HFF-Myc (cell line): ENCODE measurements around the gene COPS7B.

Experiments
- DNase-seq: peaks from one replicate; pipeline ENCODE4 v3.0.0-alpha.2; 2011; ENCODE audit warnings: low read depth; ENCODE audit errors: extremely low read depth
- H3K4me3 ChIP-seq: replicated peaks from 2 replicates; pipeline ENCODE4 v1.5.1; 2011; ENCODE audit warnings: low read depth, mild to moderate bottlenecking, control low read depth, low read length
- TF ChIP-seq, protein P1 (sequence below): IDR thresholded peaks from 2 replicates; pipeline ENCODE4 v1.5.1; 2012; ENCODE audit warnings: mild to moderate bottlenecking, low read depth, low read length, control low read depth; ENCODE audit errors: missing control alignments

COPS7B gene

GRCh38 chr2:231791107-231791506, 4.9 kb downstream of the COPS7B start:
- DNase-seq, result no peak
- H3K4me3 ChIP-seq, result no peak overlapping the region
- TF ChIP-seq, protein P1, sequence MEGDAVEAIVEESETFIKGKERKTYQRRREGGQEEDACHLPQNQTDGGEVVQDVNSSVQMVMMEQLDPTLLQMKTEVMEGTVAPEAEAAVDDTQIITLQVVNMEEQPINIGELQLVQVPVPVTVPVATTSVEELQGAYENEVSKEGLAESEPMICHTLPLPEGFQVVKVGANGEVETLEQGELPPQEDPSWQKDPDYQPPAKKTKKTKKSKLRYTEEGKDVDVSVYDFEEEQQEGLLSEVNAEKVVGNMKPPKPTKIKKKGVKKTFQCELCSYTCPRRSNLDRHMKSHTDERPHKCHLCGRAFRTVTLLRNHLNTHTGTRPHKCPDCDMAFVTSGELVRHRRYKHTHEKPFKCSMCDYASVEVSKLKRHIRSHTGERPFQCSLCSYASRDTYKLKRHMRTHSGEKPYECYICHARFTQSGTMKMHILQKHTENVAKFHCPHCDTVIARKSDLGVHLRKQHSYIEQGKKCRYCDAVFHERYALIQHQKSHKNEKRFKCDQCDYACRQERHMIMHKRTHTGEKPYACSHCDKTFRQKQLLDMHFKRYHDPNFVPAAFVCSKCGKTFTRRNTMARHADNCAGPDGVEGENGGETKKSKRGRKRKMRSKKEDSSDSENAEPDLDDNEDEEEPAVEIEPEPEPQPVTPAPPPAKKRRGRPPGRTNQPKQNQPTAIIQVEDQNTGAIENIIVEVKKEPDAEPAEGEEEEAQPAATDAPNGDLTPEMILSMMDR, result no peak

- no peak overlapping the region for H3K4me3 ChIP-seq
- TF ChIP-seq, protein P1, result no peak
- DNase-seq, result no peak
Observed at GRCh38 chr2:231794383-231794782, 8.1 kb downstream of the COPS7B start.

GRCh38 chr2:231795525-231796327, 9.5 kb downstream of the COPS7B start:
- no peak overlapping the region for H3K4me3 ChIP-seq
- peak; percentile 80 for DNase-seq
- TF ChIP-seq, protein P1, result peak; percentile 49

GRCh38 chr2:231800493-231801091, 14.3 kb downstream of the COPS7B start:
- no peak for DNase-seq
- TF ChIP-seq, protein P1, result peak; percentile 82
- no peak overlapping the region for H3K4me3 ChIP-seq

DNA sequence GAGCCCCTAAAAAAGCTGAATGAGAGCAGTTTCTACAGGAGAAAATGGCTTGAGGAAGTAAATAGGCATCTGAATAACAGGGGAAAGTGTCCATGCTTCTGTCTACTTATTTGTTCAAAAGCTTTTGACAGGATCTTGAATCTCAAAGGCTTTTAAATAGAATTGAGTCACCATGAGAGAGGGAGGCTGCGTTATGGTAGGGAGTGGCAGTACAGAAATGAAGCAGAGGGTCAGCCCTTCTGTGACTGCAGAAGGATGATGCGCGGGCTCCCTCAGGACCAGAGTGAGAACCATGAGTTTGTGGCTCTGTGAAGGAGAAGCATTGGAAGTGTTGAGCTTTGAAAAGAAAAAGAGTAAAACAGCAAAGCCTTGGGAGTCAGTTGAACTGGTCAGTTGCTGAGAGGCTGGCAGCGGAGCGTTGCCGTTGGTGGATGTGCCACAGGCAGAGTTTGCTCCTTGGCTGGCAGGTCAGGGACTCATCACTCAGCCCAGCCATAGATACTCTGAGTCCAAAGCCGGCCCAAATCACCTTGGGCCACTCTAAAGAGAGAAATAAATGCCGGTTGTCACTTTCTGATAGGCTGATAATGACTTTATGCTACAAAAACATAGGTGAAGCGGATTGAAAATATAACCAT, 17.4 kb downstream of the COPS7B start:
- H3K4me3 ChIP-seq, result no peak overlapping the region
- TF ChIP-seq, protein P1, result no peak

DNA sequence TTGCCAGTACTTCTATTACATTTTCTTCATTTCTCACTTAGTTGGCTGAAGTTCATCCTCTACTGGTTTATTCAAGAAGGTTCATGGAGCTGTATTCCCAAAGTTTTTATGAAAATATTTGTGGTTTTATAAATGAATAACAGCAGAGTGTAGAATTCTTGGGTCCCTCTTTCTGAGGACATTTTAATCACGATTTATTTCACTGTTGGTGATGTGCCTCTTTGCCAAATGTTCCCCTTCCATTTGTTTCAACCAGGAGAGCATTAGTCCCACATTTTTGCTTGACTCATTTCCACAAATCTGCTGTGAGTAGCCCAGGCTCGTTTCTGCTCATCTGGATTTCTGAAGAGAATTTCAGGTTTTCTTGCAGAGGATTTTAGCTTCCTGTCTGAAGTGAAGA, 20.8 kb downstream of the COPS7B start:
- peak; percentile 52 for DNase-seq
- TF ChIP-seq, protein P1, result no peak
- H3K4me3 ChIP-seq, result no peak overlapping the region

More for the DNA sequence above, 17.4 kb downstream of the COPS7B start:
- no peak for DNase-seq
